ENCODE data around the gene SLC6A18. TPM values are rescaled to one million over a fixed set of nuclear protein-coding genes. Genes with fewer than 3 reads are reported as not detected.

SLC6A18 gene
- total RNA-seq, 2 donors from 2014 or later: not detected

- TF ChIP-seq, protein P1, sequence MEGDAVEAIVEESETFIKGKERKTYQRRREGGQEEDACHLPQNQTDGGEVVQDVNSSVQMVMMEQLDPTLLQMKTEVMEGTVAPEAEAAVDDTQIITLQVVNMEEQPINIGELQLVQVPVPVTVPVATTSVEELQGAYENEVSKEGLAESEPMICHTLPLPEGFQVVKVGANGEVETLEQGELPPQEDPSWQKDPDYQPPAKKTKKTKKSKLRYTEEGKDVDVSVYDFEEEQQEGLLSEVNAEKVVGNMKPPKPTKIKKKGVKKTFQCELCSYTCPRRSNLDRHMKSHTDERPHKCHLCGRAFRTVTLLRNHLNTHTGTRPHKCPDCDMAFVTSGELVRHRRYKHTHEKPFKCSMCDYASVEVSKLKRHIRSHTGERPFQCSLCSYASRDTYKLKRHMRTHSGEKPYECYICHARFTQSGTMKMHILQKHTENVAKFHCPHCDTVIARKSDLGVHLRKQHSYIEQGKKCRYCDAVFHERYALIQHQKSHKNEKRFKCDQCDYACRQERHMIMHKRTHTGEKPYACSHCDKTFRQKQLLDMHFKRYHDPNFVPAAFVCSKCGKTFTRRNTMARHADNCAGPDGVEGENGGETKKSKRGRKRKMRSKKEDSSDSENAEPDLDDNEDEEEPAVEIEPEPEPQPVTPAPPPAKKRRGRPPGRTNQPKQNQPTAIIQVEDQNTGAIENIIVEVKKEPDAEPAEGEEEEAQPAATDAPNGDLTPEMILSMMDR (IDR thresholded peaks at IDR 0.05): no peak
- no peak for DNase-seq (ENCODE audit: low spot score)
- Histone ChIP-seq H3K4me1 (no peaks in the 10 kb centered on the region), H3K36me3 (no peaks in the 10 kb centered on the region), H3K27ac (no peak overlapping the region), H3K27me3 (no peaks in the 10 kb centered on the region), H3K9me3 (peaks cover 0 to 4% of the 10 kb centered on the region in 2 donors), H3K4me3 (no peak overlapping the region)
Observed at GRCh38 chr5:1220351-1220750, 4.8 kb upstream of the SLC6A18 start.

GRCh38 chr5:1220831-1221230 lies 4.3 kb upstream of the SLC6A18 start:
- H3K27ac ChIP-seq: no peak overlapping the region
- no peak overlapping the region for H3K4me3 ChIP-seq
- H3K36me3 ChIP-seq: no peaks in the 10 kb centered on the region
- TF ChIP-seq, protein P1 (IDR thresholded peaks at IDR 0.05): no peak
- no peak for DNase-seq (ENCODE audit: low spot score)
- H3K4me1 ChIP-seq: no peaks in the 10 kb centered on the region
- H3K27me3 ChIP-seq: no peaks in the 10 kb centered on the region
- H3K9me3 ChIP-seq: no peaks in the 10 kb centered on the region

GRCh38 chr5:1221721-1222120 lies 3.5 kb upstream of the SLC6A18 start:
- Histone ChIP-seq H3K4me1 (no peaks in the 10 kb centered on the region), H3K4me3 (no peak overlapping the region), H3K36me3 (no peaks in the 10 kb centered on the region), H3K27me3 (no peaks in the 10 kb centered on the region), H3K27ac (no peak overlapping the region), H3K9me3 (no peaks in the 10 kb centered on the region)
- DNase-seq (ENCODE audit: low spot score): no peak
- TF ChIP-seq, protein P1 (IDR thresholded peaks at IDR 0.05): no peak

- H3K4me1 ChIP-seq: no peaks in the 10 kb centered on the region
- no peak overlapping the region for H3K4me3 ChIP-seq
- no peaks in the 10 kb centered on the region for H3K36me3 ChIP-seq
- no peaks in the 10 kb centered on the region for H3K27me3 ChIP-seq
- no peaks in the 10 kb centered on the region for H3K9me3 ChIP-seq
- TF ChIP-seq, protein P1 (IDR thresholded peaks at IDR 0.05): no peak
- DNase-seq (ENCODE audit: low spot score): no peak
- H3K27ac ChIP-seq: no peak overlapping the region
Observed at GRCh38 chr5:1222147-1222546, 3.0 kb upstream of the SLC6A18 start.

DNA sequence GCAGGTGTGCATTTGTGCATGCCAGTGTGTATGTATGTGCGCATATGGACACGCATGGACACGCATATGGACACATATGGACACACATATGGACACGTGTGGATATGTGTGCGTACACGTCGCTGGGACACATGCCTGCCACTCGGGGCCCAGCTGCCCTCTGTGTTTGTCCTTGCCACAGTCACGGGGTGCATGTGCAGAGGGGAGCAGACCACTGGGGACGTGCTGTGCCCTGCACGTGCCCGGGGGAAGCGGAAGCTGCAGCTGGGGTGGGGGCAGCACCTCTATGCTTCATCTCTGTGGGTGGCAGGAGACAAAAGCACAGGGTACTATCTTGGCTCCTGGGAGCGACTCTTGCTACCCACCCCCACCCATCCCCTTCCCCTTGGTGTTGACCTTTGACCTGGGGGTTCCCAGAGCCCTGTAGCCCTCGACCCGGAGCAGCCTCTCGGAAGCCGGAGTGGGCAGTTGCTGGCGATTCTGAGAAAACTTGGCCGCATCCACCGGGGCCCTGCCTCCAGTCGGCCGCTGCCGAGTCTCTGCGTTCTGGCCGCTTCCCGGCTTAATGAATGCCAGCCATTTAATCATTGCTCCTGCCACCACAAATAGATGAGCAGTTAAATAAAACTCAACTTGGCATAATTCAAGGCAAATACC lies 2.4 kb upstream of the SLC6A18 start:
- H3K27ac ChIP-seq: no peak overlapping the region
- no peak for DNase-seq (ENCODE audit: low spot score)
- no peaks in the 10 kb centered on the region for H3K9me3 ChIP-seq
- TF ChIP-seq, protein P1 (IDR thresholded peaks at IDR 0.05): no peak
- H3K4me3 ChIP-seq: no peak overlapping the region
- H3K36me3 ChIP-seq: no peaks in the 10 kb centered on the region
- H3K27me3 ChIP-seq: no peaks in the 10 kb centered on the region
- H3K4me1 ChIP-seq: no peaks in the 10 kb centered on the region

- no peak for DNase-seq (ENCODE audit: low spot score)
- H3K27ac ChIP-seq: no peak overlapping the region
- no peaks in the 10 kb centered on the region for H3K9me3 ChIP-seq
- no peak overlapping the region for H3K4me3 ChIP-seq
- no peaks in the 10 kb centered on the region for H3K27me3 ChIP-seq
- no peaks in the 10 kb centered on the region for H3K36me3 ChIP-seq
- H3K4me1 ChIP-seq: no peaks in the 10 kb centered on the region
- TF ChIP-seq, protein P1 (IDR thresholded peaks at IDR 0.05): no peak
Observed at GRCh38 chr5:1223278-1223670, 1.9 kb upstream of the SLC6A18 start.
